DMS153 (cell line): Measurements from ENCODE around the gene KSR1.
"Not testable (repeated sequence)": the region's sequence is repeated elsewhere in the genome, so short reads cannot be mapped to it uniquely, and the experiment has no call there.

ENCODE experiments used
- DNase-seq: peaks from one replicate; lab custom pipeline; 2025; lab: John Stamatoyannopoulos, UW

Gene KSR1

DNA sequence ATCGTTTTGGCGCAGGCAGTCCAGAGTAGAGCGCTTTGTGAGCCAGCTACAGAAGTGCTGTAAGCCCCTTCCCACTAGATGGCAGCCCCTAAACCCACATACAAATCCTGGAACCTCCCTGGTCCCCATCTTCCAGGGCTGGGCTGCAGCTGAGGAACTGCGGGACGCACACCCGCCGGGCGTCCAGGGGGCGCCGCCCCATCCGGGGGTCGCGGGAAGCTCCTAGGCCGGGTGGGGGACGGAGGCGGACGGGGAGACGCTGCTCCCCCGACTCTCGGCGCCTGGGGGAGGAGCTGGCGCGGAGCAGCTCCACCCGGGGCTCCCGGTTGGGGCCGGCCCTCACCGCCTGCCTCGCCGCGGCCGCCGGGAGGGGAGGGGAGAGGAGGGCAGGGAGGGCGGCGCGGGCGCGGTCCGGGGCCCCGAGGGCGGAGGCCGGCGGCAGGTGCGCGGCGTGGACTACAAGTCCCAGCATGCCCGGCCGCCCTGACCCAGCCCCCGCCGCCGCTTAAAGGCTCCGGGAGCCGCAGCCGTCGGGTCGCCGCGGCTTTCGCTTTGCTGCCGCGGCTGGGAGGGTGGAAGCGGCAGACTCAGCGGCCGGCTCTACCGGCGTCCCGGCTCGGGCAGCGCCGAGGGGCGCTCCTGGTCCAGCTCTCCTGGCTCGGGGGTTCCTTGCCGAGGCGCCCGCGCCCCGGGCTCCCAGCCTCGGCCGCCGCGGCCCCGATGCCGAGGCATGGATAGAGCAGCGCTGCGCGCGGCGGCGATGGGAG is at the start of gene KSR1:
KSR1 (plus strand) TSS at position 535 of the 767 bp plus-strand sequence; CDS start at position 731, 196 bp downstream.
- peak; percentile 75 for DNase-seq

DNA sequence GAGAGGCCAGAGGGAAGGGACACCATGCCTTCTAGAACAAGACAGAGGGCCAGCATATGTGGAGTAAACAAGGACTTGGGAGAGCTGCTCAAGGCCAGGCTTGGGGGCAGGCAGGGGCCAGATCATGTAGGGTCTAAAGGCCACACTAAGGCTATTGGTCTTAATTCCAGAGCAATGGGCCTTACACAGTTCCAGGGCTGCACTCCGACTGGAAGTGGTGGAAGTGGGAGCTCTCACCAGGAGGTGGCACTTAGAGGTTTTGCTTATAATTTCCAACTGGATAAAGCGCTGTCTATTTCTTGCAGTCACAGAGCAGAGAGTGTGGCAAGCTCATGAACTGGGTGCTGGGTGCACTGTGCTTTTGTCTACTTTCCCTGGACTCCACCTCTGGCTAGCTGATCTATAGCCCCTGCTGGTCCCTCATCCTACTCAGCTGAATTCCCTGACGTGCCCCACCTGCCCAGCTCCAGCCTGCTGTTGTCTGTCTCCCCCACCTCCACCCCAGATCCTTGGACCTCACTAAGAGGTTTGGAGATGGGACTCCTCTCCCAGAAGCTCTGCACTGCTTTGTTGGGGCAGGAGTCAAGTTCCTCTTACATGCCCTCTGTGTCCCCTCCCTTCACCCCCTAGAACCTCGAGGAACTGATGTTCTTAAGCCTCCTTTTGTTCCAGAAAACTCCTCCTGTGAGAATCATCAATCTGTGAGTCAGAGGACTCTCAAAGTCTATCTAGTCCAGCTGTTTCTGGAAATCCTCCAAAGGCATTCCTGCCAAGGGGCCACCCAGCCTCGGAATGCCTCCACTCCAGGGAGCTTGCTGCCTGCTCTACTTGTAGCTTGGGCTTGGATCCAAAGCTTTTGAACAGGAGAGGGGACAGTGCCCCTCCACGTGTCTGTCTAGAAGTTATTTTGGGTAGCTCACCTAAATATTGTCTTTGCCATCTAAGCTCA is 48.1 kb upstream of the KSR1 start:
- DNase-seq = no peak

DNA sequence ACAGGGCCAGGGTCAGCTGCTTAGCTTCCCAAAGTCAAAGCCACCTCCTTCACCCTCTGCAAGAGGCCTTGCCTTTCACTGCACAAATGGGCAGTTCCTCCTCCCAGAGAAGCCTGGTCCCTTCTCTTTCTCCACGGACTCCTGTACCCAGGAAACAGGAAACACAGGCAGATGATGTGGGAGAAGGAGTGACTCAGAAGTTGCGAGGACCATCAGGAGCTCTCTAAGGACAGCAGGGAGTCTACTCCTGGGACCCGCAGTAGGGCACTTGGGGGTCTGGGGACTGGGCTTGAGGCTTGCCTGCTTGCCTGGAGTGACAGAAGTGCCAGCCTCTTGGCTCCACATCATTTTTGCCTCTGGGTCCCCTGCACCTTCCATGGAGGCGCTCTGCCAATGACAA is 47.4 kb upstream of the KSR1 start:
- no peak for DNase-seq

DNA sequence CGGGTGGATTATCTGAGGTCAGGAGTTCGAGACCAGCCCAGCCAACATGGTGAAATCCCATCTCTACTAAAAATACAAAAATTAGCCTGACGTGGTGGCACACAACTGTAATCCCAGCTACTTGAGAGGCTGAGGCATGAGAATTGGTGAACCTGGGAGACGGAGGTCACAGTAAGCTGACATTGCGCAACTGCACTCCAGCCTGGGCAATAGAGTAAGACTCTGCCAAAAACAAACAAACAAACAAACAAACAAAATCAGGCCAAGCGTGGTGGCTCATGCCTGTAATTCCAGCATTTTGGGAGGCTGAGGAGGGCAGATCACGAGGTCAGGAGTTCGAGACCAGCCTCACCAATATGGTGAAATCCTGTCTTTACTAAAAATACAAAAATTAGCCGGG is 44.1 kb upstream of the KSR1 start:
- DNase-seq = not testable (repeated sequence)

DNA sequence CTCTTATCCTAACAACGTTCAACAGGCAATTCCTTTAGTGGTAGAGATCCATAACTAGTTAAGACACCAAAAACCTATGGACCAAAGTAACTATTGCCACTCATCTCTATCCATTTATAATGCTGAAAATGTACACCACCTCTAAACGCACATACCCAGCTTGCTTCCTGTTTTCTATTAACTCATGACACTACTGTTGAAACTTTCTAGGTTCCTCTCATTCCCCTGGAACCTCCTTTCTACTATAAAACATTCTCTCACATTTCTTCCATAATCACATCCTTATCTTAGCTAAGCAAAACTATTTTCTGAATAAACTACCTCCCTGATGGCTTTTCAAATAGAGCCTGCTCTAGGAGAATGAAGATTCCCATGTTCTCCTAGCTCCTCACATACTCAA is 42.9 kb upstream of the KSR1 start:
- no peak for DNase-seq

DNA sequence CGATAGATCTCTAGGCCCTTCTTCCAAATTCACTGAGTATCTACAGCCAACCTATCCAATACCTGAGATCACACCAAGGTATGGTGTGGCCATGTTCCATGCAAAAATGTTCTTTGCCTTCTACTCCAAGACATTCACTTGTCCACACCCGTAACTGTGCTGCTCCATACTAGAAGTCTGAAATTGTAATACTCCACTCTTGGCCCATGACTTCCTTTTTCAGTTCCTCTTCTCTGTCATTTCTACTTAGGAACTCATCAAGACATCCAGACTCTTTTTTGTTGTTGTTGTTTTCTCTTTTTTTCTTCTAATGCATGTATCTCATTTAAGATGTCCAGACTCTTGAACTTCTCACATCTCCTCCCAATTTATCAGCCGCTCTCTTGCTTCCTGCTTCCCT is 42.5 kb upstream of the KSR1 start:
- no peak for DNase-seq

DNA sequence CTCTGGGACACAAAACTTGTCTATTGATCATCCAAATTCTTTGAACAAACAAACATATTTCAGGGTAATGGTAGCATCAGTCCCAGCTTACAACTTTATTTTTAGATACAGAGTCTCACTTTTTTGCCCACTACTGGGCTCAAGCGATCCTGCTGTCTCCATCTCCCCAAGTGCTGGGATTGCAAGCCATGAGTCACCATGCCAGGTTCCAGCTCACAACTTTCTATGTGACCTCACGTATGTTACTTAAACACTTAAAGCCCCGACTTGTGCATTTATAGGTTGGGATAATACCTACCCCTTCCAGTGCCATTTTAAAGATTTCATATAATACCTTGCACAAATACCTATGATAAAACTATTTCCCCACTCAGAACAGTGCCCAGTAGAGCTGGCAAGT is 42.0 kb upstream of the KSR1 start:
- no peak for DNase-seq

DNA sequence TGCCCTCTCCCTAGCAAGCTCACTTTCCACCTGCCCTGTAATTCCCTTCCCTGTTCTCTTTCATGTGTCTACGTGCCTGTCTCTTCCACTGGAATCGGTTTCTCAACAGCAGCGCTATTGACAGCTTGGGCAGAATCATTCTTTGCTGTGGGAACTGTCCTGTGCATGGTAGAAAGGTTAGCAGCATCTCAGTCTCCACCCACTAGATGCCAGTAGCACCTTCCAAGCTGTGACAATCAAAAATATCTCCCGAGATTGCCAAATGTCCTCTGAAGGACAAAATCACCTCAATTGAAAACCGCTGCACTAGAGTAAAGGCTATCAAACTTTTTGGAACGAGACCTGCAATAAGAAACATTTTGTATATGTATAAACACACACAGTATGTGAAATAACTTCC is 41.6 kb upstream of the KSR1 start:
- DNase-seq = no peak

DNA sequence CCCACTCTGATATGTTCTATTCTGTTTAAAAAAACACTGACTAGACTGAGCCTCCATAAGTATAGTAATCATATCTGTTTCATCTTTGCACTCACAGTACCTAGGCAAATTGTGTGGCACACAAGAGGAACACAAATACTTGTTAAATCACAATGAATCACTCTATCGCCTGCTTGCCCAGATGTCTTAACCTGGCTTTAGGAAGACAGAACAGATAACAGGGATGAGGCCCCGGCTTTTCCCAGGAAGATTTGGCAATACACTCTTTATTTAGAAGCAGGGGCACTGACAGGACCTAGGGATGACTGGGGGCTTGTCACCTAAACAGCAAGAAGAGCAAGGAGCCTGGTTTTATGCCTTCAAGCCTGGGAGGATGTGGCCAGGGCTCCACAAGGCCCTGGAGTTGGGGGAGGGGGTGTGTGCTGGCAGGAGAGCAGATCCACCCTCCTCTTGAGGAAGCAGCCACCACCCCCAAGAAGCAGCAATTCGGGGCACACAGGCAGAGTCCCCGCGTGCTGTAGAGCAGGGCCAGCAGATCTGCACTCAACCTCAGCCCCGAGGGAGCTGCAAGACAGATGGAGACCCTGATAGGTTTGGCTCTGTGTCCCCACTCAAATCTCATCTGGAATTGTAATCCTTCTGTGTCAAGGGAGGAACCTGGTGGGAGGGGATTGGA is 41.0 kb upstream of the KSR1 start:
- DNase-seq = no peak

DNA sequence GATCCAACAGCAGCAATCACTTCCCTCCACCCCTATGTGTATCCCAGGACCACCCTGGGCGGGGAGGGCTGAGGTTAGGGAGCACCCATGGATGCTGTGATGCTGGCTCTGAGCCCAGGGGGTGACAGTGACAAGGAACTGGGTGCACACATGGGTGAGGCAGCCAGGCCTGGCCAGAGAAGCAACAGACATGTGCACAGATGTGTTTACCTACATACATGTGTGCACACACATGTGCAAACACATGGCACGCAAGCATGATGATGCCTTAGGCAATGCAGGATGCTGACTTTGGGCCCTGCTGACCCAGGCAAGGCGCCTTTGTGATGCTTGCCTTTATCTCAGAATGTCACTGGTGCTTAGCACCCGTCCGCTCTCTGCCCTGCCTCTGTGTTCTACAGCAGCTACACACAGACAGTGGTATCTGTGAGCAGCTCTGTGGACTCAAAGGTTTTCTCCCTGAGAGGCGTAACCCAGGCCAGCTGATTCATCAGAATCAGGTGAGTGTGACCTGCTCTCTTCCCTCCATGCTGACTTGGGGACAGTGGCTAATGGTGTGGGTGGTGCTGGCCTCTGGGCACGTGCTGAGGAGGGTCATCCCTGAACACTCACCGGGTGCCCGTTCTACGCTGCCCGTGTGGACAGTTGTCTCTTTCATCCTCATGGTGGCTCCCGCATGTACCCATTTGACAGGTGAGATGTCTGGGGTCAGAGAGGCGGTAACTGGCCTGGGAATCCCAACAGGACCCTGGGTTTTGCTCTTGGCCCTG is 38.5 kb upstream of the KSR1 start:
- DNase-seq = no peak

DNA sequence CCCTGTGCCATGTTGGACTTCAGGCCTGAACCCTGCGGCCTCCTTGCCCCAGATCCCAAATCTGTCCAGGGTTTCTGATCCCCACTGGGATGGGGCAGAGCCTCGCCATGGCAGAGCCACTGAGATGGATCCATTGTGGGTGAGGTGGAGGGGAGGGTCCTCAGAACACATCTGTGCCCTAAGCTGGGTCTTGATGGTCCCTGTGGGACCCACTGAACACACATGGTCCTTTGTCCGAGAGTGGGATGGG is 38.0 kb upstream of the KSR1 start:
- no peak for DNase-seq

DNA sequence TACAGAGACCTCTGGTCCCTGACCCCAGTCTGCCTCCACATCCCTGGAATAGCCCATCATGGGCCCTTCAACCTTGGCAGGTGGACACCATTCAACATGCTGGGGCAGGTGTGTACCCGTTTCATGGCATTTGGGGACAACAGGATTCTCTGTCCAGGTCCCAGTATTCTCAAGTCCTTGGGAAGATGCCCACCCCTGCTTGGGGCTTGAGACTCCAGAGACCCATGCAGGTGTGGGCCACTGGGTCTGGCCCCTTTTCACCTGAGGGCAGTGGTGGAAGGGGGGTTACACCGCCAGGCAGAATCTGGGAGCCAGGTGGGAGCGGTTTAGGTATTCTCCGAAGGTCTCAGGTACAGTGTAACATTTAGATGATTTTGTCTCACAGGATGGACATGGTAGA is 37.1 kb upstream of the KSR1 start:
- DNase-seq = no peak

DNA sequence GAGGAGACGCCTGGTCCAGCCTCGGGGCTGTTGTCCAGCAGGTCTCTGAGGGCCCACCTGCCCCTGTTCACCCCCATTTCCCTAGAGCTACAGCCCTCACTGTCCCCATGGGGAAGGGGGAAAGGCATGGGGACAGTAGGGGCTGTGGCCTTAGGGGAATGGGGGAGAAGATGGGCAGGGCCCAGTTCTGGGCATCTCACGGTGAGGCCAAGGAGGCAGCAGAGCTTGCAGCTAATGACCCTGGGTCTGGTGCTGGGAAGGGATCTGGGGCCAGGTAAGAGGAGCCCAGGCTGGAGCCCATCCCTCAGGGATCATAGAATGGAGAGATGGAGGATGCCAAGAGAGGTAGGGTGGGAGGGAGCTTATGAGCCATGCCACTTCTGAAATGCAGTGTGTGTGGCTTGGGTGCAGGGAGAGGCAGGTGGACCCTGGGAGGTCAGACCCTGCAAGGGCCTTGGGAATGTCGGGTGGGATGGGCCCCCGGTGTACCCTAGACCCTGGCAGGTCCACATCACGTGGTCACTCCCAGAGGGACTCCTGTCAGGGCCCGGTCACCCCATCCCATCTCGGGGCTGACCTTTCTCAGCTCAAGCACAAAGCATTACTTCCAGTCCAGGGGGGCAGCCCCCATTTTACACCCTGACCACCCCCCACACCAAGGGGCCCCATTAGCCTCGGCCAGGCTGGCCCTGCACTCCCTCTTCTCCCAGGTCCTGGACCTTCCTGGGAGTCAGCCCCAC is 35.9 kb upstream of the KSR1 start:
- no peak for DNase-seq

DNA sequence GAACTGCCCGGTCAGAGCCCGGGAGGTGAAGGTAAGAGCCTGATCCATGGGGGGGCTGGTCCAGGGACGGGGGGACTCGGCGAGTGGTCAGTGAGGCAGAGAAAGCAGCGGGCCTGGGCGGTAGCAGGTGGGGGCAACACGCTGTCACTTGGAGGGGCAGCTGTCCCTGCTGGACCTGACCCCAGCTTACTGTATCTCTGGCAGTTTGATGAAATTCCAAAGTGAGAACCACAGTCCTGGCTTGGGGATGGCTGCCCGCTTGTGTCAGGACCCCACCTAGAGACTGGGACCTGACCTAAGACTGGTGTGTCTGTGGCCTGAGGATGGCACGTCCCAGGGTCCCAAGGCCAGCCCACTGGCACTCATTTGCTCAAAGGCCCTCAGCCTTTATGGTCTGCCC is 35.1 kb upstream of the KSR1 start:
- DNase-seq = no peak

DNA sequence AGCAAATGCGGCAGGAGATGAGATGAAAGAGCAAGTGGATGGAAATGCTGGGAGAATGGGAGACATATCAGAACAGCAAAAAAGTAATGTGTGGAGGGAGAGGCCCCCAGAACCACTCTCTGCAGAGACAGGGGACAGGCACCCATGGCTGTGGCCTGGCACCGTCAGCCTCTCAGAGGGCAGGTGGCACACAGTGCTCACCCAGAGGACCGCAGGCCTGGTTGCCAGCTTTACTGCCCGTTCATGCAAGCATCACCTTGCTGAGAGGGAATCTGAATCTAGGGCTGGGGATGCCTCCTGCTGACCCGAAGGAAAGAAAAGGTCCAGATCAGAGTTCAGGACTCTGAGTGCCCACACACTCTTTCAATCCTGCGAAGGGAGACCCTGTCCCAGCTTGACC is 34.6 kb upstream of the KSR1 start:
- not testable (repeated sequence) for DNase-seq

DNA sequence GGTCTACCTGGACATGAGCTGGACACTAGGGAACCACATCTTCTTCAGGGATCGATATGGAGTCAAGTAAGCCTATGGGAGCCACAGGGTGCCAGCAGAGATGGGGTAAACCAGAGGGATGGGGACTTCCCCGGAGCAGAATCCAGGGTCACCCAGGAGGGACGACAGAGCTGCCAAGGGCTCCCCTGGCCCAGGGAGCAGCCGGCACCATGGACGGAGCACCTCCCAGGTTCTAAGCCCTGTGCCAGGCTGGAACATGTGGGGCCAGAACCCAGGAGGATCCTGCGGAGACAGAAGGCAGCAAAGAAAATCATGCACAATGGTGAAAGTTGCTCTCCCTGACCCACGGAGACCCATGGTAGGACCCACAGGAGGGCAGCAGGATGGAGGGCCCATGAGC is 33.6 kb upstream of the KSR1 start:
- no peak for DNase-seq

DNA sequence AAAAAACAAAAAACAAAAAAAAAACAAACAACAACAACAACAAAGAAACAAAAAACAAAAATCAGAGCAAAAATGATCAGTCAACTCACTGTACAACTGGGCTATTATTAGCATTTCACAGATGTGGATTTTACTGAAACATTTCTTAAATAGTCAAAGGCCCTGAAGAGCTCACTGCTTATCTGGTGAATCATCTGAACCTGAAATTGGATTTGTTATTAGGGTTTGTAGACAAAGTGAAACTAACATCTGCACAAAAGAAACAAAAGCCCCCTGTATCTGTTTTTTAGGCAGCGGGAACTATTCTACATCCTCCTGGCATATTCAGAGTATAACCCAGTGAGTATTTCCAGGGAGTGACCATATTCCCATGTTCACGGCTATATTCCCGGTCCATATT is 32.6 kb upstream of the KSR1 start:
- no peak for DNase-seq

DNA sequence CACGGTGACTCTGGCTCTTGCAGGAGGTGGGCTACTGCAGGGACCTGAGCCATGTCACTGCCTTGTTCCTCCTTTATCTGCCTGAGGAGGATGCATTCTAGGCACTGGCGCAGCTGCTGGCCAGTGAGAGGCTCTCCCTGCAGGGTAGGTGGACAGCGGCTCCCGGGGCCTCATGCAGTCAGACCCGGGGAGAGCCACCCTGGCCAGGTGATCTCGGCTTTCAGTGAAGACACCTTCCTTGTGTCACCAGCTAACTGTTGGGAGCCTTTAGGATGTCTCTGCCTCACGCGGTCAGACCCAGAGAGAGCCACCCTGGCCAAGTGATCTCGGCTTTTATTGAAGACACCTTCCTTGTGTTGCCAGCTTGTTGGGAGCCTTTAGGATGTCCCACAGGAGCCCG is 31.7 kb upstream of the KSR1 start:
- no peak for DNase-seq

DNA sequence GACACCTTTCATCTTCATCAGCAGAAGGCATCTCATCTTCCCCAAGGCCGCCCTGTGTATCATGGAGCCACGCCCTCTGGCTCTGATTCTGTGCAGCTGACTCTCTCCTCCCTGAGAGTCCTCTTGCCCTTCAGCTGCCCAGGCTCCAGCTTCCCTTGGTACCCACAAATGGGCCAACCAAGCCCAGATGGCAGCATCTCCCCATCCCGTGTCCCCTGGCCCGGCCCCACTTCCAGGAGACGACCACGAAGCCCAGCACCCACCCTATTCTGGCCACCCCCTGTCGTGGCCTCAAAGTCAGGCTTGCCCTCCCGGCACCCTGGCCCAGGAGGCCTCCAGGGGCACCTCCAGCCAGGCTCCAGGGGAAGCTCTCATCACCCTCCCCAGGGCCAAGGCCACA is 31.3 kb upstream of the KSR1 start:
- no peak for DNase-seq

DNA sequence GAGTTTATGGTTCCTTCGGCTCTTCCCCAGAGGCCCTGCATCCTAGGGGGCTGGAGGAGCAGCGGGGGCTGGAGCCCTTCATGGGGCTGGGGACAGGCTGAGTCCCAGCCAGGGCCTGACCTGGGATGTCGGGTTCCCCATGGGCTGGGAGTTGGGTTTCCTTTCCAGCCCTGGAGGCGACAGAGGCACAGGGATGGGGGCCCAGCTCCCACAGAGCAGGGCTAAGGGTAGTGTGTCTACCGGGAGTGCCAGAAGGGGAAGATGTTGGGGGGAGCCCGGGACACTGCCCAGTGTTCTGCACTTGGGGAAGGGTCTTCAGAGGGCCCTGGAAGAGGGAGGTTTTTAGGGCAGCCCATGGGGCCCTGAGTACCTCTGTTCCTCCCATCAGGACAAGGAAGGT is 30.7 kb upstream of the KSR1 start:
- DNase-seq = not testable (repeated sequence)

DNA sequence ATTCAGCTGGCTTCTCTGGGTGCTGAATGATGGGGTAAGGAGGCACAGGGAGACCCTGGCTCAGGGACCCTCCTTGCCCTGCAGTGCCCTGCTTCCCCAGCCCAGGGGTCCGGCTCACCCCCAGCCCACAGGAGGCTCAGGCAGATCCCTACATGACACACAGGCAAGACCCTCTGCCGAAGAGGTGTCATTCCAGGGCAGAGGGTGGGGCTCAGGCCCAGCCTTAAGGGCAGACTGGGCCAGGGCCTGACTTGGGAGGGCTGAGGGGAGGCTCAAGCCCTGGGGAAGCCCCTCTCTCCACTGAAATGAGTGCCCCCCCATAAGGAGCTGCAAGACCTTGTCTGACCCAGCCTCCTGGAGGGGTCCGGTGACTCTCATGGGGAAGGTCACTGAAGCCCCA is 30.3 kb upstream of the KSR1 start:
- DNase-seq = no peak

DNA sequence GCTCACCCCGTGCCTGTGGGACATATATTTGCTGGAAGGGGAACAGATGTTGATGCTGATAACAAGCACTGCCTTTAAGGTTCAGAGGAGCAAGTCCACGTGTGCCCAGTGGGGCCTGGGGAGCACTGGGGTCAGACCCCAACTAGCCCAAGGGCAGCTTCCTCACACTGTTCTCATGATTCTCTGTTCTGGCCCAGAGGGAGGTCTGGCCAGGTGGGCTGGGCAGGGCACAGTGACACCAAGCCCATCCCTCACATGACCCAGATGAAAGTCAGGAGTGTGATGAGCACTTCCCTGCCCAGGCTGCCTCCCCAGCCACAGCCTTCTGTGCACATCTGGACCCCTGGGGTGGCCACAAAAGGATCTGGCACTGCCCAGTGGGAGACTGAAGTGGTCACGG is 29.8 kb upstream of the KSR1 start:
- not testable (repeated sequence) for DNase-seq
